GM12891 (cell line): ENCODE data around the gene AFF3.

Experiments
- PAX5 ChIP-seq: IDR thresholded peaks from 2 replicates; pipeline ENCODE4 v1.6.1; 2011; ENCODE audit warnings: low read length, moderate library complexity, mild to moderate bottlenecking; ENCODE audit not compliant: insufficient read depth, severe bottlenecking
- POLR2A ChIP-seq: IDR thresholded peaks from 2 replicates; pipeline ENCODE4 v1.6.1; 2011; ENCODE audit warnings: low read depth, low read length, control low read depth
- POLR2AphosphoS5 ChIP-seq: IDR thresholded peaks from 2 replicates; pipeline ENCODE4 v1.6.1; 2011; ENCODE audit warnings: low read depth, low read length, control low read depth
- POU2F2 ChIP-seq: IDR thresholded peaks from 2 replicates; pipeline ENCODE4 v1.6.1; 2011; ENCODE audit warnings: low read depth, mild to moderate bottlenecking, control low read depth, low read length, moderate library complexity
- SPI1 ChIP-seq: IDR thresholded peaks from 2 replicates; pipeline ENCODE4 v1.6.1; 2011; ENCODE audit warnings: low read depth, low read length, control low read depth
- TAF1 ChIP-seq: IDR thresholded peaks from 2 replicates; pipeline ENCODE4 v1.6.1; 2011; ENCODE audit warnings: low read depth, low read length, control low read depth

- TF ChIP-seq POLR2AphosphoS5 (no peak), TAF1 (no peak), POLR2A (no peak), SPI1 (no peak), POU2F2 (no peak), PAX5 (no peak)
Observed at GRCh38 chr2:99922664-99923063, 219.7 kb downstream of the AFF3 start.
